LNCAP (cell line): ENCODE measurements around the gene FAM237B.

Experiments
- CTCF ChIP-seq: fragments of 450-650 bp; IDR thresholded peaks from 2 replicates; pipeline ENCODE4 v1.5.1; 2017; ENCODE audit warnings: mild to moderate bottlenecking

Gene FAM237B

GRCh38 chr7:90320801-90321494 lies at the start of gene FAM237B:
Gene FAM237B, minus strand, starts transcription at chr7:90321304. Its CDS starts 1,556 bp downstream, at chr7:90319748.
- no peak for TF ChIP-seq CTCF

- TF ChIP-seq CTCF = no peak
These were observed 30.9 kb upstream of the FAM237B start for GRCh38 chr7:90351987-90352386.

GRCh38 chr7:90349305-90349704 lies 28.2 kb upstream of the FAM237B start:
- no peak for TF ChIP-seq CTCF

- TF ChIP-seq CTCF = no peak
These were observed 26.7 kb upstream of the FAM237B start for GRCh38 chr7:90347759-90348158.

GRCh38 chr7:90346336-90347125 lies 25.4 kb upstream of the FAM237B start, which contains the start of gene GTPBP10:
Gene GTPBP10, plus strand, starts transcription at chr7:90346716. Its CDS starts 26 bp downstream, at chr7:90346742.
- TF ChIP-seq CTCF = peak; percentile 85

- TF ChIP-seq CTCF = no peak
These were observed 24.7 kb upstream of the FAM237B start for GRCh38 chr7:90345595-90346335.

- no peak for TF ChIP-seq CTCF
These were observed 23.9 kb upstream of the FAM237B start for GRCh38 chr7:90345016-90345415.
